WERI-Rb-1 (cell line): Measurements from ENCODE around the gene CHMP2A.

ENCODE experiments used
- DNase-seq: peaks from one replicate; pipeline ENCODE4 v3.0.0-alpha.2; 2020
- H3K27ac ChIP-seq: fragments of 250-450 bp; sonication (Bioruptor Pico); 2 replicates; pipeline ENCODE4 v1.5.1; 2020; ENCODE audit warnings: mild to moderate bottlenecking, moderate library complexity
- H3K27me3 ChIP-seq: fragments of 250-450 bp; sonication (Bioruptor Pico); 2 replicates; pipeline ENCODE4 v1.5.1; 2021; ENCODE audit warnings: mild to moderate bottlenecking, low read depth, moderate library complexity; ENCODE audit not compliant: insufficient read depth, severe bottlenecking
- H3K36me3 ChIP-seq: fragments of 250-450 bp; sonication (Bioruptor Pico); 2 replicates; pipeline ENCODE4 v1.5.1; 2020; ENCODE audit warnings: mild to moderate bottlenecking, moderate library complexity
- H3K4me3 ChIP-seq: 2 replicates; pipeline ENCODE4 v1.5.1; 2011; ENCODE audit warnings: low read depth, mild to moderate bottlenecking, control low read depth, low read length
- H3K9me3 ChIP-seq: fragments of 250-450 bp; sonication (Bioruptor Pico); 2 replicates; pipeline ENCODE4 v1.5.1; 2021; ENCODE audit warnings: mild to moderate bottlenecking, moderate library complexity; ENCODE audit not compliant: severe bottlenecking
- CTCF ChIP-seq: IDR thresholded peaks from 2 replicates; pipeline ENCODE4 v1.5.1; 2011; ENCODE audit warnings: low read depth, mild to moderate bottlenecking, control low read depth, inconsistent platforms, low read length

Gene CHMP2A

GRCh38 chr19:58569943-58570670 is 15.2 kb upstream of the CHMP2A start:
- TF ChIP-seq CTCF = no peak
- Histone ChIP-seq H3K27me3 (no peaks in the 10 kb centered on the region), H3K4me3 (no peak overlapping the region), H3K9me3 (no peaks in the 10 kb centered on the region), H3K36me3 (peaks cover 31% of the 10 kb centered on the region), H3K27ac (no peak overlapping the region)
- DNase-seq = peak; percentile 6

GRCh38 chr19:58569191-58569942 is 14.5 kb upstream of the CHMP2A start:
- no peak overlapping the region for H3K27ac ChIP-seq
- H3K36me3 ChIP-seq = peaks cover 31% of the 10 kb centered on the region
- no peak overlapping the region for H3K4me3 ChIP-seq
- DNase-seq = no peak
- H3K27me3 ChIP-seq = no peaks in the 10 kb centered on the region
- TF ChIP-seq CTCF = no peak
- no peaks in the 10 kb centered on the region for H3K9me3 ChIP-seq

GRCh38 chr19:58568453-58569130 is 13.7 kb upstream of the CHMP2A start:
- H3K4me3 ChIP-seq = no peak overlapping the region
- no peaks in the 10 kb centered on the region for H3K27me3 ChIP-seq
- peaks cover 31% of the 10 kb centered on the region for H3K36me3 ChIP-seq
- no peaks in the 10 kb centered on the region for H3K9me3 ChIP-seq
- H3K27ac ChIP-seq = no peak overlapping the region
- no peak for TF ChIP-seq CTCF
- DNase-seq = no peak

- no peak overlapping the region for H3K27ac ChIP-seq
- TF ChIP-seq CTCF = no peak
- no peak for DNase-seq
- H3K4me3 ChIP-seq = no peak overlapping the region
- H3K9me3 ChIP-seq = no peaks in the 10 kb centered on the region
- H3K36me3 ChIP-seq = peaks cover 31% of the 10 kb centered on the region
- no peaks in the 10 kb centered on the region for H3K27me3 ChIP-seq
Measured at GRCh38 chr19:58566989-58567388, 12.1 kb upstream of the CHMP2A start.

GRCh38 chr19:58563823-58564222 is 8.9 kb upstream of the CHMP2A start:
- DNase-seq = no peak
- no peaks in the 10 kb centered on the region for H3K9me3 ChIP-seq
- no peaks in the 10 kb centered on the region for H3K27me3 ChIP-seq
- H3K36me3 ChIP-seq = peaks cover 8% of the 10 kb centered on the region
- TF ChIP-seq CTCF = no peak
- no peak overlapping the region for H3K4me3 ChIP-seq
- no peak overlapping the region for H3K27ac ChIP-seq
